Upper lobe of left lung (tissue), 6 donors: Measurements from ENCODE around the gene ARL4D. TPM values are rescaled to one million over a fixed set of nuclear protein-coding genes. Genes with fewer than 3 reads are reported as not detected.

Experiments used
- ATAC-seq, 2 donors: fragments of 200-7000 bp; cut with Tn5 transposase; one replicate each; pipeline ENCODE4 v1.9.1; 2022; ENCODE audit warnings: mild to moderate bottlenecking in 2 of 2, moderate library complexity in 2 of 2; ENCODE audit not compliant: low FRiP score in 2 of 2
- DNase-seq, 2 donors: peaks; one replicate each; pipeline ENCODE4 v3.0.0-alpha.2; 2019 to 2020
- H3K27ac ChIP-seq, 4 donors: fragments of 200-600 bp; sonication (generic); one replicate each; pipeline ENCODE4 v1.5.1; 2016 to 2019
- H3K27me3 ChIP-seq, 4 donors: fragments of 200-600 bp; sonication (generic); one replicate each; pipeline ENCODE4 v1.5.1; 2017 to 2019
- H3K36me3 ChIP-seq, 4 donors: fragments of 200-600 bp; sonication (generic); one replicate each; pipeline ENCODE4 v1.5.1; 2016 to 2019
- H3K4me1 ChIP-seq, 4 donors: fragments of 200-600 bp; sonication (generic); one replicate each; pipeline ENCODE4 v1.5.1; 2018 to 2019
- H3K4me3 ChIP-seq, 4 donors: fragments of 200-600 bp; sonication (generic); one replicate each; pipeline ENCODE4 v1.5.1; 2017 to 2019; ENCODE audit warnings: mild to moderate bottlenecking in 2 of 4, moderate library complexity in 1 of 4
- H3K9me3 ChIP-seq, 4 donors: fragments of 200-600 bp; sonication (generic); one replicate each; pipeline ENCODE4 v1.5.1; 2018 to 2019
- EP300 ChIP-seq, 4 donors: sonication (generic); formaldehyde crosslinking; IDR thresholded peaks; one replicate each; pipeline ENCODE4 v1.5.1; 2017; ENCODE audit warnings: antibody characterized with exemption in 4 of 4, control low read depth in 2 of 4
- POLR2A ChIP-seq, 4 donors: fragments of 450-650 bp; IDR thresholded peaks; one replicate each; pipeline ENCODE4 v1.5.1; 2016 to 2017; ENCODE audit warnings: antibody characterized with exemption in 4 of 4, mild to moderate bottlenecking in 2 of 4
- POLR2AphosphoS5 ChIP-seq, 2 donors: sonication (generic); formaldehyde crosslinking; IDR thresholded peaks; one replicate each; pipeline ENCODE4 v1.5.1; 2017; ENCODE audit warnings: antibody characterized with exemption in 2 of 2
- WGBS, 2 donors: methylation state at CpG; one replicate each; pipeline ENCODE4 v1.1.5; 2017 to 2018; 5-methylcytosine and 5-hydroxymethylcytosine counted together
- total RNA-seq, 6 donors: library from RNA; depleted of rRNA in 4 of 6; stranded (reverse); fragments of >200 nt in 4 of 6; gene quantifications; one replicate each; pipeline versions ENCODE4 v1.1.0 to v1.2.1, GENCODE V29; 2016 to 2021
- TF ChIP-seq, protein P1 (sequence below), 6 experiments: fragments of 450-650 bp in 4 of 6; fragments of 200-600 bp in 2 of 6; sonication (generic) in 2 of 6; IDR thresholded peaks; one replicate each; pipeline ENCODE4 v1.5.1; 2016 to 2019; ENCODE audit warnings: antibody characterized with exemption in 6 of 6
- donor health status: DM: no; HTN: no; CAD: no; lungs with moderate emphysema.
- donor health status: DM: no; HTN: yes; CAD: no; lungs with severe emphysema.

ARL4D gene
- total RNA-seq, 6 donors from 2014 or later = 6.5 to 24.2 (median 9.4) TPM

DNA sequence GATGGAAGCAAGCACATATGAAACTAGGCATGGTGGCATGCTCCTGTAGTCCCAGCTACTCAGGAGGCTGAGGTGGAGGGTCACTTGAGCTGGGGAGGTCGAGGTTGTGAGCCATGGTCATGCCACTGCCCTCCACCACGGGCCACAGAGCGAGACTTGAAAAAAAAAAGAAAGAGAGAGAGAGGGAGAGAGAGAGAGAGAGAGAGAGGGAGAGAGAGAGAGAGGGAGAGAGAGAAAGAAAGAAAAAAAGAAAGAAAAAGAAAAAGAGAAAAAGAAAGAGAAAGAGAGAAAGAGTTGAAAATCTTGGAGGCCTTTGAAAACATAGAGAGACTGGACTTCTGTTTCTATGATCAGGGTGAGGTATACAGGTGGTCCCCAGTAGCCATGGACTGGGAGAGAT is 15.4 kb upstream of the ARL4D start:
- Histone ChIP-seq H3K36me3 (no peaks in the 10 kb centered on the region), H3K27me3 (no peaks in the 10 kb centered on the region), H3K9me3 (peaks cover 0 to 20% (median 4%) of the 10 kb centered on the region in 4 donors), H3K4me3 (no peak overlapping the region), H3K4me1 (peaks cover 6 to 11% (median 8%) of the 10 kb centered on the region in 4 donors), H3K27ac (no peak overlapping the region)
- DNase-seq (no peak), ATAC-seq (no peak)
- TF ChIP-seq, protein P1, sequence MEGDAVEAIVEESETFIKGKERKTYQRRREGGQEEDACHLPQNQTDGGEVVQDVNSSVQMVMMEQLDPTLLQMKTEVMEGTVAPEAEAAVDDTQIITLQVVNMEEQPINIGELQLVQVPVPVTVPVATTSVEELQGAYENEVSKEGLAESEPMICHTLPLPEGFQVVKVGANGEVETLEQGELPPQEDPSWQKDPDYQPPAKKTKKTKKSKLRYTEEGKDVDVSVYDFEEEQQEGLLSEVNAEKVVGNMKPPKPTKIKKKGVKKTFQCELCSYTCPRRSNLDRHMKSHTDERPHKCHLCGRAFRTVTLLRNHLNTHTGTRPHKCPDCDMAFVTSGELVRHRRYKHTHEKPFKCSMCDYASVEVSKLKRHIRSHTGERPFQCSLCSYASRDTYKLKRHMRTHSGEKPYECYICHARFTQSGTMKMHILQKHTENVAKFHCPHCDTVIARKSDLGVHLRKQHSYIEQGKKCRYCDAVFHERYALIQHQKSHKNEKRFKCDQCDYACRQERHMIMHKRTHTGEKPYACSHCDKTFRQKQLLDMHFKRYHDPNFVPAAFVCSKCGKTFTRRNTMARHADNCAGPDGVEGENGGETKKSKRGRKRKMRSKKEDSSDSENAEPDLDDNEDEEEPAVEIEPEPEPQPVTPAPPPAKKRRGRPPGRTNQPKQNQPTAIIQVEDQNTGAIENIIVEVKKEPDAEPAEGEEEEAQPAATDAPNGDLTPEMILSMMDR (IDR thresholded peaks at IDR 0.05) = no peak
- TF ChIP-seq POLR2A (IDR thresholded peaks at IDR 0.05) (no peak), EP300 (IDR thresholded peaks at IDR 0.05) (no peak), POLR2AphosphoS5 (IDR thresholded peaks at IDR 0.05) (no peak)
- WGBS, 2 donors = 85 to 92% methylated on average over 3 of the region's 3 CpGs

DNA sequence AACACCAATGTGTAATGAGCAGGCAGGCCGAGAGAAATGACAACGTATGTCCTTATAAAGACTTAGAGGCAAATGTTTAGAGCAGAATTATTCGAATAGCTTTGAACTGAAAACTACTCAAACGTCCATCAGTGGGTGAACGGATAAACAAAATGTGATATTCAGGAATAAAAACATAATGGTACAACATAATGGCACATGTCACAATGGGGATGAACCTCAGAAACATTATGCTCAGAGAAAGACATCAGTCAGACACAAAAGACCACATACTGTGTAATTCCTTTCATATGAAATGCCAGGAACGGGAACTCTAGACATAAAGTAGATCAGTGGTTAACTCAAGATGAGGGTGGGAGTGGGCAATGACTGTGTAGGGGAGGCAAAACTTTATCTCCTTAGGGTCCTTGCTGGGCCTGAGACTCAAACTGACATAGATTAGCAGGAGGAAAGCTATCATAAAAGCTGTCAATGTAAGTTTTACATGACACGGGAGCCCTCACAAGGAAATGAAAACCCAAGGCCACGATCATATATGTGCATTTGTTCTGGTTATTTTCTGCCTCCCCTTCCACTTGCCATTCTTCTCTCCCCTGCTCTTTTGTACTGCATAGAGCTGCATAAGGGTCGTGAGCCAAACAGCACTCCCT is 14.8 kb upstream of the ARL4D start:
- WGBS, 2 donors = 76 to 77% methylated on average over 9 of the region's 9 CpGs
- ATAC-seq (no peak), DNase-seq (no peak)
- Histone ChIP-seq H3K27me3 (no peaks in the 10 kb centered on the region), H3K4me1 (peaks cover 6 to 11% (median 8%) of the 10 kb centered on the region in 4 donors), H3K9me3 (peaks cover 0 to 20% (median 4%) of the 10 kb centered on the region in 4 donors), H3K4me3 (no peak overlapping the region), H3K36me3 (no peaks in the 10 kb centered on the region), H3K27ac (no peak overlapping the region)
- TF ChIP-seq POLR2A (IDR thresholded peaks at IDR 0.05) (no peak), EP300 (IDR thresholded peaks at IDR 0.05) (no peak), POLR2AphosphoS5 (IDR thresholded peaks at IDR 0.05) (no peak)
- TF ChIP-seq, protein P1 (IDR thresholded peaks at IDR 0.05) = no peak

DNA sequence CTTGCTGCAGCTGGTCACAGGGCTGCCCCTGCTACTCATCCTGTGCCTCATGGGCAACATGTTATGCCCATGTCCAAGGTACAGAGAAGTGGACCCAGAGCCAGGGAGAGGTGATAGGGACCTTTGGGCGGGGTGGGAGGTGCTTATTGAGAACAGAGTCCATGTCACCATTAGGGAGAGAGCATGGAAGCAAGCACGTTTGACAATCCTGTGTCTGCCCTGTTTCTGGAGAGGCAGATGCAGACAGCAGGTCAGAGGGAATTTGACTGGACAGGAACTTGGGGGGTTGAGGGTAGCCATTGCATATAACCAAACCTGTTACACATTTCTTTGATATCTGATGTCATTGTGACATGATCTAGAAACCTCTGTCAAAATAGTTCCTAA is 14.3 kb upstream of the ARL4D start:
- ATAC-seq (no peak), DNase-seq (no peak)
- Histone ChIP-seq H3K9me3 (peaks cover 0 to 19% (median 4%) of the 10 kb centered on the region in 4 donors), H3K4me3 (no peak overlapping the region), H3K36me3 (no peaks in the 10 kb centered on the region), H3K27ac (no peak overlapping the region), H3K27me3 (no peaks in the 10 kb centered on the region), H3K4me1 (peaks cover 7 to 12% (median 9%) of the 10 kb centered on the region in 4 donors)
- WGBS, 2 donors = 46 to 72% methylated on average over 2 of the region's 2 CpGs
- TF ChIP-seq, protein P1 (IDR thresholded peaks at IDR 0.05) = no peak
- TF ChIP-seq EP300 (IDR thresholded peaks at IDR 0.05) (no peak), POLR2AphosphoS5 (IDR thresholded peaks at IDR 0.05) (no peak), POLR2A (IDR thresholded peaks at IDR 0.05) (no peak)

DNA sequence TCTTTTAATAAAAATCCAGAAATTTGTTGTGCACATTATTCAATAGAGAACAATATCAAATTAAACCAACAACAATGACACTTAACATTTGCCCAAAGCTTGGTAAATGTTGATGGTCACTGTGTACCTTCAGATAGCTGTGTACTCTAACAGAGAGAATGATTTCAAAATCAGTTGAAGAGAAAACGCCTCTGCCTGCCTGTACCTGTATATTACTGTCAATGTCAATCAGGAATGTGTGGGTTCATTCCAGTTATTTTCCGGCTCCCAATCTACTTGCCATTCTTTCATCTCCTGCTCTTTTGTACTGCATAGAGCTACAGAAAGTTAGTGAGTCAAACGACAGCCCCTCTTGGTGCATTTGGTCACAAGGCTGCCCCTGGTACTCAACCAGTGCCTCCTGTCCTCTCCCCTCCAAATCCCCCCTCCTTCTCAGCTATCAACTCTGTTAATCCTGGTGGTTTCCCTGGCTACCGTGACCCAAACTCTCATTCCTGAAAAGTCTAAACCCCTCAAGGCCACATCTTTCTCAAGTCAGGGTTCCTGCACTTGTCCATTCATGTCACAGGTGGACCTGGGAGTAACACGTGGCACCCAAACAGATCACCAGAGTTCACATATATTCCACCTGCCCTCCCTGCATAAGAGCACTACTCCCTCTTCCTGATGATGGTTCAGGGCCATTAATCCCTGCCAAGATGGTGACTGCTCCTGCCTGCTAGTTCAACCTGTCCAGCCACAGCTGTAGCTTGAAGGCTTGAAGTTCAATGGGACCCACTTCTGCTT is 13.6 kb upstream of the ARL4D start:
- Histone ChIP-seq H3K4me3 (no peak overlapping the region), H3K27ac (no peak overlapping the region), H3K27me3 (no peaks in the 10 kb centered on the region), H3K9me3 (peaks cover 0 to 11% (median 3%) of the 10 kb centered on the region in 4 donors), H3K4me1 (peaks cover 12 to 17% (median 14%) of the 10 kb centered on the region in 4 donors), H3K36me3 (no peaks in the 10 kb centered on the region)
- no peak for ATAC-seq
- DNase-seq = no peak
- TF ChIP-seq, protein P1 (IDR thresholded peaks at IDR 0.05) = no peak
- TF ChIP-seq EP300 (IDR thresholded peaks at IDR 0.05) (no peak), POLR2AphosphoS5 (IDR thresholded peaks at IDR 0.05) (no peak), POLR2A (IDR thresholded peaks at IDR 0.05) (no peak)
- WGBS, 2 donors = 51 to 60% methylated on average over 5 of the region's 5 CpGs
